ENCODE results near the gene PRKN.

PRKN gene

DNA sequence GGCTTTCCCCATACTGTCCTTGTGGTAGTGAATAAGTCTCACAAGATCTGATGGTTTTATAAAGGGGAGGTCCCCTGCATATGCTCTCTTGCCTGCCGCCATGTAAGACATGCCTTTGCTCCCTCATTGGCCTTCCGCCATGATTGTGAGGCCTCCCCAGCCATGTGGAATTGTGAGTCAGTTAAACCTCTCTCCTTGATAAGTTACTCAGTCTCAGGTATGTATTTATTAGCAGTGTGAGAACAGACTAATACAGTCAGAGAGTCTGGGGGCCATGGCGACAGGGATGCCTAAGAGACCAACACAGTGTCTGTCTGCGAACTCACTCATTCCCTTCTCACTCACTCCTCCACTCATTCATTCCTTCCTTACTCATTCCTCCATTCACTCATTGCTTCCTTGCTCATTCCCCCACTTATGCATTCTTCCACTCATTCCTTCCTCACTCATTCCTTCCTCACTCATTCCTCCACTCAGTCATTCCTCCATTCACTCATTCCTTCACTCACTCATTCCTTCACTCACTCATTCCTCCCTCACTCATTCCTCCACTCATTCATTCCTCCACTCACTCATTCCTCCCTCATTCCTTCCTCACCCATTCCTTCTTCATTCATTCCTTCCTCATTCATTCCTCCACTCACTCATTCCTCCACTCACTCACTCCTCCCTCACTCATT lies 1316.2 kb downstream of the PRKN start:
- H3K4me3 ChIP-seq (ENCODE audit: low read length), result no peak overlapping the region
- no peaks in the 10 kb centered on the region for H4K20me1 ChIP-seq (ENCODE audit: insufficient read depth, low read length)
- no peak overlapping the region for H2AFZ ChIP-seq (ENCODE audit: low read length)
- no peak overlapping the region for H3K9ac ChIP-seq (ENCODE audit: low read length)
- H3K27me3 ChIP-seq (replicated peaks; ENCODE audit: insufficient read depth, low read length), result no peaks in the 10 kb centered on the region
- no peak overlapping the region for H3K4me2 ChIP-seq (ENCODE audit: low read depth, low read length)
- H3K27ac ChIP-seq (ENCODE audit: low read length), result no peak overlapping the region
- no peaks in the 10 kb centered on the region for H3K4me1 ChIP-seq (ENCODE audit: low read length)
- DNase-seq, result no peak
- H3F3A ChIP-seq (ENCODE audit: insufficient read depth, low read length), result no peaks in the 10 kb centered on the region
- TF ChIP-seq, protein P1, sequence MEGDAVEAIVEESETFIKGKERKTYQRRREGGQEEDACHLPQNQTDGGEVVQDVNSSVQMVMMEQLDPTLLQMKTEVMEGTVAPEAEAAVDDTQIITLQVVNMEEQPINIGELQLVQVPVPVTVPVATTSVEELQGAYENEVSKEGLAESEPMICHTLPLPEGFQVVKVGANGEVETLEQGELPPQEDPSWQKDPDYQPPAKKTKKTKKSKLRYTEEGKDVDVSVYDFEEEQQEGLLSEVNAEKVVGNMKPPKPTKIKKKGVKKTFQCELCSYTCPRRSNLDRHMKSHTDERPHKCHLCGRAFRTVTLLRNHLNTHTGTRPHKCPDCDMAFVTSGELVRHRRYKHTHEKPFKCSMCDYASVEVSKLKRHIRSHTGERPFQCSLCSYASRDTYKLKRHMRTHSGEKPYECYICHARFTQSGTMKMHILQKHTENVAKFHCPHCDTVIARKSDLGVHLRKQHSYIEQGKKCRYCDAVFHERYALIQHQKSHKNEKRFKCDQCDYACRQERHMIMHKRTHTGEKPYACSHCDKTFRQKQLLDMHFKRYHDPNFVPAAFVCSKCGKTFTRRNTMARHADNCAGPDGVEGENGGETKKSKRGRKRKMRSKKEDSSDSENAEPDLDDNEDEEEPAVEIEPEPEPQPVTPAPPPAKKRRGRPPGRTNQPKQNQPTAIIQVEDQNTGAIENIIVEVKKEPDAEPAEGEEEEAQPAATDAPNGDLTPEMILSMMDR (IDR thresholded peaks at IDR 0.05; ENCODE audit: low read length), result no peak
- TF ChIP-seq EZH2 (optimal IDR thresholded peaks at IDR 0.05; ENCODE audit: low read depth, low read length) (no peak), EZH2phosphoT487 (IDR thresholded peaks at IDR 0.05; ENCODE audit: low read length) (no peak)
- no peaks in the 10 kb centered on the region for H3K36me3 ChIP-seq (replicated peaks; ENCODE audit: insufficient read depth, low read length)
- no peaks in the 10 kb centered on the region for H3K9me2 ChIP-seq (replicated peaks; ENCODE audit: insufficient read depth, low read length)
- H3K9me3 ChIP-seq (replicated peaks; ENCODE audit: insufficient read depth, low read length), result no peaks in the 10 kb centered on the region
- no peaks in the 10 kb centered on the region for H3K79me2 ChIP-seq (ENCODE audit: low read length)

DNA sequence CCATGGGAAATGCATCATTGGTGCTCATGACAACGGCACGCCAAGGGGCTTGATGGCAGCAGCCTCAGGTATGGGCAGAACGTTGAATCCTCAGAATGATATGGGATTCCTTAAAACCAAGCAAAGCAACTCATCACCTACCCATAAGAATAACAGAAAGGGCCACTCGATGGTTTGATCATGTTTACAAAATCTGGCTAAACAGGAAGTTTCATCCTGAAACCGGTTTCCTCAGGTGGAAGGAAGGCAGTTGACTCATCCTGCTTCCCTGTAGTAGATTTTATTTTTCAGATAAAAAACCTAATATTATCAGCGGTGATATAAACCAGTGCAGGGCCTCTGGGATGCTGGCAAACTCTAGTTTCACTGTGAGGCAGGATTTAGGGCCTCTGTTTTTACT lies 1316.8 kb downstream of the PRKN start:
- H3K9me2 ChIP-seq (replicated peaks; ENCODE audit: insufficient read depth, low read length), result no peaks in the 10 kb centered on the region
- H2AFZ ChIP-seq (ENCODE audit: low read length), result no peak overlapping the region
- H3K79me2 ChIP-seq (ENCODE audit: low read length), result no peaks in the 10 kb centered on the region
- no peaks in the 10 kb centered on the region for H3K9me3 ChIP-seq (replicated peaks; ENCODE audit: insufficient read depth, low read length)
- TF ChIP-seq, protein P1 (IDR thresholded peaks at IDR 0.05; ENCODE audit: low read length), result no peak
- TF ChIP-seq EZH2 (optimal IDR thresholded peaks at IDR 0.05; ENCODE audit: low read depth, low read length) (no peak), EZH2phosphoT487 (IDR thresholded peaks at IDR 0.05; ENCODE audit: low read length) (no peak)
- H3K4me2 ChIP-seq (ENCODE audit: low read depth, low read length), result no peak overlapping the region
- H3K27ac ChIP-seq (ENCODE audit: low read length), result no peak overlapping the region
- no peaks in the 10 kb centered on the region for H4K20me1 ChIP-seq (ENCODE audit: insufficient read depth, low read length)
- no peaks in the 10 kb centered on the region for H3F3A ChIP-seq (ENCODE audit: insufficient read depth, low read length)
- H3K27me3 ChIP-seq (replicated peaks; ENCODE audit: insufficient read depth, low read length), result no peaks in the 10 kb centered on the region
- no peaks in the 10 kb centered on the region for H3K4me1 ChIP-seq (ENCODE audit: low read length)
- no peak for DNase-seq
- no peaks in the 10 kb centered on the region for H3K36me3 ChIP-seq (replicated peaks; ENCODE audit: insufficient read depth, low read length)
- H3K4me3 ChIP-seq (ENCODE audit: low read length), result no peak overlapping the region
- H3K9ac ChIP-seq (ENCODE audit: low read length), result no peak overlapping the region

DNA sequence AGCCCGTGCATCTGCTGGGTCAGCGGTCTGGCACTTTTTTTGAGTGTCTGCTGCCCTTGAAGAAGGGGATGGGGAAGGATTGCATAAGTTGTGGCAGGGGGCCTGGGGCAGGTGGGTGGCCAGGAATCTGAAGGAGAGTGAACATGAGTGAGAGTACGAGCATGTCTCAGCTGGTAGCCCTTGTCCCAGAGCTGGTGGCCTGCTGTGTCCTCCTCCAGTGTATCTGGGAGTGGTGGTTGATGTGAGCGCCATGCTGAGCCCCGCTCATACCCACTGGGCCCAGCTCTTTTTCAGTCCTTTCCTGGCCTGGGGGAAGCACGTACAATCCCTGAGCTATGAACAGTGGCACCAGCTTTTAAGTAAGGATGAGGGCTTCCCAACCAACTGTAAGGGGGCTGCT lies 1317.5 kb downstream of the PRKN start:
- no peaks in the 10 kb centered on the region for H4K20me1 ChIP-seq (ENCODE audit: insufficient read depth, low read length)
- H3K4me1 ChIP-seq (ENCODE audit: low read length), result no peaks in the 10 kb centered on the region
- H2AFZ ChIP-seq (ENCODE audit: low read length), result no peak overlapping the region
- no peaks in the 10 kb centered on the region for H3K79me2 ChIP-seq (ENCODE audit: low read length)
- H3K4me2 ChIP-seq (ENCODE audit: low read depth, low read length), result no peak overlapping the region
- no peak overlapping the region for H3K27ac ChIP-seq (ENCODE audit: low read length)
- no peaks in the 10 kb centered on the region for H3K9me3 ChIP-seq (replicated peaks; ENCODE audit: insufficient read depth, low read length)
- TF ChIP-seq EZH2phosphoT487 (IDR thresholded peaks at IDR 0.05; ENCODE audit: low read length) (no peak), EZH2 (optimal IDR thresholded peaks at IDR 0.05; ENCODE audit: low read depth, low read length) (no peak)
- TF ChIP-seq, protein P1 (IDR thresholded peaks at IDR 0.05; ENCODE audit: low read length), result no peak
- H3K4me3 ChIP-seq (ENCODE audit: low read length), result no peak overlapping the region
- H3K36me3 ChIP-seq (replicated peaks; ENCODE audit: insufficient read depth, low read length), result no peaks in the 10 kb centered on the region
- no peaks in the 10 kb centered on the region for H3F3A ChIP-seq (ENCODE audit: insufficient read depth, low read length)
- H3K9me2 ChIP-seq (replicated peaks; ENCODE audit: insufficient read depth, low read length), result no peaks in the 10 kb centered on the region
- no peaks in the 10 kb centered on the region for H3K27me3 ChIP-seq (replicated peaks; ENCODE audit: insufficient read depth, low read length)
- DNase-seq, result no peak
- H3K9ac ChIP-seq (ENCODE audit: low read length), result no peak overlapping the region
